Activated CD4-positive, alpha-beta memory T cell treated with anti-CD3 and anti-CD28 coated beads for 36 hours (primary cell): ENCODE data around the gene CATSPERD. TPM values are rescaled to one million over a fixed set of nuclear protein-coding genes. Genes with fewer than 3 reads are reported as not detected.

Source experiments
- CTCF ChIA-PET: fragments of 350-600 bp; sonication (Branson Sonifier 250); formaldehyde crosslinking; loops from one replicate; lab custom pipeline; 2021; ENCODE audit warnings: antibody characterized with exemption, inconsistent platforms; lab: Charles Lee
- POLR2A ChIA-PET: fragments of 350-600 bp; sonication (Branson Sonifier 250); formaldehyde crosslinking; loops from one replicate; lab custom pipeline; 2021; ENCODE audit warnings: antibody characterized with exemption; lab: Charles Lee
- DNase-seq: peaks from one replicate; pipeline ENCODE4 v3.0.0-alpha.2; 2020
- H3K27ac Mint-ChIP-seq: one replicate; pipeline ENCODE4 v1.8.0; 2021; ENCODE audit warnings: mixed read lengths
- H3K27me3 Mint-ChIP-seq: one replicate; pipeline ENCODE4 v1.8.0; 2021; ENCODE audit warnings: mixed read lengths
- H3K36me3 Mint-ChIP-seq: one replicate; pipeline ENCODE4 v1.8.0; 2021; ENCODE audit warnings: mixed read lengths
- H3K4me1 Mint-ChIP-seq: one replicate; pipeline ENCODE4 v1.8.0; 2021; ENCODE audit warnings: low read depth, mixed read lengths
- H3K4me3 Mint-ChIP-seq: one replicate; pipeline ENCODE4 v1.8.0; 2021; ENCODE audit warnings: mild to moderate bottlenecking, mixed read lengths
- H3K9me3 Mint-ChIP-seq: one replicate; pipeline ENCODE4 v1.8.0; 2021; ENCODE audit warnings: mixed read lengths
- intact Hi-C: fragments of 100-400 bp; cut with micrococcal nuclease; formaldehyde crosslinking; loops from one replicate; pipeline ENCODE4 v1.15.1; 2023
- total RNA-seq, 2 experiments: library from RNA; stranded (reverse); gene quantifications; one replicate each; pipeline ENCODE4 v1.2.3, GENCODE V29; 2021

Gene CATSPERD
- total RNA-seq, 2 experiments from 2014 or later: not detected

DNA sequence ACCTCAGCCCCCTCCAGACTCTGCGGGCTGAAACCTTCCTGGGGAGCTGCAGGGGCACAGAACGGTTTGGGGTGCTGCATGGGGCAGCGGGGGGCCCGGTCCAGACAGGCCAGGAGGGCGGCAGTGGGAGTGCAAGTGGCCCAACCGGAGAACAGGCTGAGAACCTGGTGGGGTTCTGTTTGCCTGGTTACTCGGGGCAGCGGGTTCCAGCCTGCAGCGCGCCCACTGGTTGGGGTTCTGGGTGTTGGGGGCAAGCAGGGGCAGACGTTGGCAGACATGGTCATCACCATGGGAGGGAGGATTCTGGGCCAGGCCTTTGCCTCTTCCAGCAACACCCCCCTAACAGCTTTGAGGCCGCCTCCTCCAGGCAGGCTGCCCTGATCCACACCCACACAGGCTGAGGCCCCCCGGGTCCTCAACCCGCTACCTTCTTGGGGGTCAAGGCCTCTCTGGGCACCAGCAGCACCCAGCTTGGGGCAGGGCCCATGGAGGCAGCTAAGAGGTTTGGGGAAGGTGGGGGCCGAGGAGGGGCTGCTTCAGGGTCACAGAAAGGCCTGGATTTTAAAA, 64.2 kb downstream of the CATSPERD start, which contains the start of gene PRR22:
PRR22 (minus strand) TSS at position 166 of the 567 bp plus-strand sequence; CDS start at position 80, 86 bp downstream.
- no peaks in the 10 kb centered on the region for H3K27me3 Mint-ChIP-seq
- intact Hi-C loops: no loop called here
- H3K9me3 Mint-ChIP-seq: no peaks in the 10 kb centered on the region
- CTCF ChIA-PET: no interaction called here
- POLR2A ChIA-PET: no interaction called here
- peaks cover 24% of the 10 kb centered on the region for H3K36me3 Mint-ChIP-seq
- DNase-seq: no peak
- H3K4me3 Mint-ChIP-seq: no peak within 1 kb of the TSS
- H3K27ac Mint-ChIP-seq: no peak within 1 kb of the TSS
- H3K4me1 Mint-ChIP-seq: no peaks in the 10 kb centered on the region

DNA sequence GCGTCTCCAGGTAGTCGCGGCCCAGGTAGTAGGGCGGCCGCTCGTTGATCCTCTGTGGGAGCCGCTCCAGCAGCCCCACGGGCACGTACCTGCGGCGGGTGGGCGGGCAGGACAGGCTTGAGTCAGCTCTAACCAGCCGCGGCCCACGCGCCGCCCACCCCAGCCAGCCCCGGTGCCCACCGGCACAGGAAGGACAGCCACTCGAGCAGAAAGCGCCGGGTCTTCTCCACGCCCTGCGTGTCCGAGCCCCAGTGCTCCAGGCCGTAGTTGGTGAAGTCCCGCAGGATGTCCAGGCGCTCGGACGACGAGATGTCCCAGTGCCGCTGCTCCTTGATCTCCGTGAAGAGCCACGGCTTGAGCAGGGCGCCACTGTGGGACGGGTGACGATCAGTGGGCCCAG, 65.0 kb downstream of the CATSPERD start:
- POLR2A ChIA-PET: no interaction called here
- no peak overlapping the region for H3K27ac Mint-ChIP-seq
- intact Hi-C loops: no loop called here
- H3K36me3 Mint-ChIP-seq: peaks cover 31% of the 10 kb centered on the region
- no peak for DNase-seq
- H3K4me3 Mint-ChIP-seq: no peak overlapping the region
- no peaks in the 10 kb centered on the region for H3K27me3 Mint-ChIP-seq
- H3K9me3 Mint-ChIP-seq: no peaks in the 10 kb centered on the region
- H3K4me1 Mint-ChIP-seq: peaks cover 5% of the 10 kb centered on the region
- CTCF ChIA-PET: no interaction called here

DNA sequence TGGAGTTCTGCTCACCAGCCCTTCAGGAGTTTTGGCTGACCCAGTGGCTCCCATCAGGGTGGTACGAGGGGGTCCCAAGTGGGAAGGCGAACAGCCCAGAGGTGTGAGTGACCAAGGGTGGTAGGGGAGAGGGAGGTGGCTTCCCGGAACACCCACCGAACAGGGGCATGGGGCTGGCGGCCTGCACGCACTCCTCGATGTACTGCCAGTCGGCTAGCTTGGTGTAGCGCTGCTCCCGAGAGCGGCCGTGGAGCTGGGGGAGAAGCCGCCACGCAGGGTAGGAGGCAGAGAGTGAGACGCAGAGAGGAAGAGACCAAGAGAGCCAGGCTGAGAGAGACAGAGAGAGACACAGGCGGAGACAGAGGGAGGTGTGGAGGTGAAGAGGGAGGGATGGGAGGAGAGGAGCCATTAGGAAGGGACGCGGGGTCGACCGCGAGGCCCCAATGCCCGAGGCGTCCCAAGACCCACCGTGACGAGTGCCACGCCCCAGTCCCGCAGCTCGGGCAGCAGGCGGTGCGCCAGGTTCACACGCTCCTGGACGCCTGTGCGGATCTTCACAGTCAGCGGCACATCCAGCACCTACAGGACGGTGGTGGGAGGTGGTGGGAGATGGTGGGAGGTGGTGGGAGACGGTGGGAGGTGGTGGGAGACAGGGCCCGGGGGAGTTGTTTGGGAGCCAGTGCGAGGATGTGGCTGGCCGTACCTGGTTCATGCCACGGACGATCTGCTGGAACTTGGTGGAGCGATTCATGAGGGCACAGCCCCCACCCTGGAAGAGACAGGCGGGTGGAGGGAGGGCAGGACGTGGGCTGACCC, 66.4 kb downstream of the CATSPERD start:
- peaks cover 35% of the 10 kb centered on the region for H3K36me3 Mint-ChIP-seq
- DNase-seq: no peak
- H3K27ac Mint-ChIP-seq: no peak overlapping the region
- intact Hi-C loops: no loop called here
- H3K4me1 Mint-ChIP-seq: peaks cover 9% of the 10 kb centered on the region
- ChIA-PET POLR2A (no interaction called here), CTCF (no interaction called here)
- no peaks in the 10 kb centered on the region for H3K27me3 Mint-ChIP-seq
- no peak overlapping the region for H3K4me3 Mint-ChIP-seq
- no peaks in the 10 kb centered on the region for H3K9me3 Mint-ChIP-seq

DNA sequence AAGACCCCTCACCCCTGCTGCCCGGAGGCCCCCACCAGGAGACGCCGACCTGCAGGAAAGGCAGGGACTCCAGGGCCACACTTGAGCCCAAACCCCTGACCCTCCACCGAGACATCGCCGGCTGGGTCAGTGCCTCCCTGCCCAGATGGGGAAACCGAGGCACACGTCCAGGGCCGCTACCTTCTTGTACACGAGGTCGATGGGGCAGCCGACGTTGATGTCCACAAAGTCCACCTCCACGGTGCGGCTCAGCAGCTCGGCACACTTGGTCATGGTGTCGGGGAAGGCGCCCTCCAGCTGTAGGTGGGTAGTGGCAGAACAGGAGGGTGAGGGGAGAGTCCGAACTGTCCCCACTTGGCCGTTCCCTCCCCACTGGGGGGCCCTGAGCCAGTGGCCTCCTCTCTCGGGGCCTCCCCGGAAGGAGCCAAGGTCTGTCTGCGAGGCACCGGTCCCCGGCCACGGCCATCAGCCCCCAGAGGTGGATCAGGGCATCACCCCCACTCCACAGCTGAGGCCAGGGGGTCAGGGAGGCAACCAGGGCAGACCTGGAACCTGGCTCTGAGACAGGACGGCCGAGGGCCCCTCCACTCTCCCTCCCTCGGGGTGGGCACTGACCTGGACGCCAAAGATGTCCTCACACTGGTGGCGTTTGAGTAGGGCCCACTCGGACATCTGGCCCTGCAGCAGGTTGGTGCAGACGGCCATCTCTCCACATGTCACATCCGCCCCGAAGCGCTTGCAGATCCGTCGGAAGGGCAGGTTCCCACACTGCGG, 67.2 kb downstream of the CATSPERD start:
- Mint-ChIP-seq H3K4me1 (peaks cover 9% of the 10 kb centered on the region), H3K27me3 (no peaks in the 10 kb centered on the region), H3K27ac (no peak overlapping the region), H3K4me3 (no peak overlapping the region), H3K36me3 (peaks cover 35% of the 10 kb centered on the region), H3K9me3 (no peaks in the 10 kb centered on the region)
- POLR2A ChIA-PET: no interaction called here
- DNase-seq: no peak
- intact Hi-C loops: no loop called here
- CTCF ChIA-PET: interaction anchor here (1.1 kb wide), 1 partner anchor 16 kb away, joined by 4 read pairs; no protein-coding TSS in a partner anchor

DNA sequence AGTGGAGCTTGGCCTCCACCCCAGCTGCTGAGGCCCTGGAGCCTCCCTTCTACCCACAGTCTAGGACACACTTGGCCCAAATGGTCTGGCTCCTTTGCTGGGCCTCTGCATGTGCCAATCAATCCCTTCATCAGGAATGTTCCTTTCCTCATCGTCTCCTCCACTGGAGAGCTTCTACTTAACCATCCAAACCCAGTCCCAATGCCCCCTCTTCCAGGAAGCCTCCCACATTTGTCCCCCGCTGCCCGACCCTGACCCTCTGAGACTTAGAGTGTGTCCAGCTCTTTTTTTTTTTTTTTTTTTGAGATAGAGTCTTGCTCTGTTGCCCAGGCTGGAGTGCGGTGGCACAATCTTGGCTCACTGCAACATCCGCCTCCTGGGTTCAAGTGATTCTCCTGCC, 68.0 kb downstream of the CATSPERD start:
- Mint-ChIP-seq H3K9me3 (no peaks in the 10 kb centered on the region), H3K27me3 (no peaks in the 10 kb centered on the region), H3K4me3 (no peak overlapping the region), H3K36me3 (peaks cover 35% of the 10 kb centered on the region), H3K4me1 (peaks cover 9% of the 10 kb centered on the region), H3K27ac (no peak overlapping the region)
- DNase-seq: no peak
- ChIA-PET CTCF (interaction anchor here (0.8 to 1.1 kb wide), 2 partner anchors 16 to 99 kb away, joined by 3 to 4 read pairs; partner anchors contain the start of gene RPL36), POLR2A (interaction anchor here (1.1 kb wide), 2 partner anchors 40 to 68 kb away, joined by 3 read pairs; partner anchors contain the start of genes CATSPERD and LONP1)
- intact Hi-C loops: no loop called here

DNA sequence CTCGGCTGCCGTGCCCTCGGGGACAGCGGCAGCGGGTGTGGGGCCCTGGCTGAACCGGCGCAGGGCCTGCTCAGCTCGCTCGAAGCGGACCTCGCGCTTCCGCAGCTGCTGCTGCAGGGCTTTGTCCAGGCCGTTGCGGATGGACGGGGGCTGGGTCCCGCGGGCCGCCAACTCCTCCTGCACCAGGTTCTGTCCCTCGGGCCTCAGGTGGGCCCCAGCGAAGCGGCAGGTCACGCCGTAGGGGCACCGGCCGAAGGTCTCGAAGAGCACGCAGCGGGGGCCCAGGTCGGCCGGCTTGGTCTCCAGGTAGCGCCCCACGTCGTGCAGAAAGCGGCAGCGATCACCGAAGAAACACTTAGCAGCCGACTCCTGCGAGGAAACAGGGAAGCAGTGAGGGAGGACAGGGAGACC, 68.9 kb downstream of the CATSPERD start:
- intact Hi-C loops: no loop called here
- peaks cover 12% of the 10 kb centered on the region for H3K4me1 Mint-ChIP-seq
- no peak overlapping the region for H3K27ac Mint-ChIP-seq
- no peaks in the 10 kb centered on the region for H3K27me3 Mint-ChIP-seq
- peaks cover 33% of the 10 kb centered on the region for H3K36me3 Mint-ChIP-seq
- H3K4me3 Mint-ChIP-seq: no peak overlapping the region
- no peaks in the 10 kb centered on the region for H3K9me3 Mint-ChIP-seq
- POLR2A ChIA-PET: interaction anchor here (1.1 to 2.6 kb wide), 5 partner anchors 14 to 70 kb away, joined by 3 to 12 read pairs (median 3); partner anchors contain the start of genes CATSPERD and LONP1
- DNase-seq: no peak
- CTCF ChIA-PET: interaction anchor here (7.6 kb wide), 1 partner anchor 14 kb away, joined by 84 read pairs; the partner anchor contains the start of gene NRTN

DNA sequence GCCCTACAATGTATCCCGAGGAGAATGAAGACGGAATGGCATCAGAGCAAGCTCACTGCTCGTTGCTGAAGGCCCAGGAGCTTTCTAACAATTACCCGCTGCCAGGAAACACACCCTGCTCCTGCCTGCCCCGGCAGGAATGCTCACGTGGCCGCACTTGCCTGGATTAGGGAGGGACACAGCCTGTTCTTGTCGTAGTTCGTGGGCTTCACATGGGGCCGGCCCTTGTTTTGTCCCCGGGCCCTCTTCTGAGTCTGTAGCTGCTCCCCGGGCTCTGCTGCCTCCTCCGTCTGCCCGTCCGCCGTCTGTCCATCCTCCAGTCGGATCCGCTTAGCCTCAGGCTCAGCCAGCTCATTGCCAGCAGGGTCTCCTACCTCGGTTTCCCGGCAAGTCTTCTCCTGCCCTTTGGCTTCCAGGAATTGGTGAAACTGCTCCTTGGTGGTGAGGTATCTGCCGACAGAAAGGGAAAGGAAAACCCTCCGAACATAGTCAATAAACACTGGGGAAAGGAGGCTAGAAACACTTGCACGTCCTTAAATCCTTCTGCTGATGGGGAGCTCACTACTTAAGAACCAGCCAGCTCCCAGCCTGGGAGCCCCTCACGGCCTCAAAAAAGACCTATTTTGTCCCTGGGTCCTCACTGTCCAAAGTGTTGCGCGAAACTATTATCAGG, 69.6 kb downstream of the CATSPERD start:
- Mint-ChIP-seq H3K27me3 (no peaks in the 10 kb centered on the region), H3K9me3 (no peaks in the 10 kb centered on the region), H3K4me1 (peaks cover 12% of the 10 kb centered on the region), H3K36me3 (peaks cover 33% of the 10 kb centered on the region), H3K27ac (peak overlapping the region; percentile 100), H3K4me3 (peak overlapping the region; percentile 100)
- POLR2A ChIA-PET: interaction anchor here (1.2 to 2.6 kb wide), 6 partner anchors 11 to 113 kb away, joined by 3 to 12 read pairs (median 4); partner anchors contain the start of gene NDUFA11
- DNase-seq: no peak
- CTCF ChIA-PET: interaction anchor here (0.5 to 7.6 kb wide), 3 partner anchors 14 to 327 kb away, joined by 4 to 84 read pairs (median 4); partner anchors contain the start of genes NRTN and VMAC
- intact Hi-C loops: loop anchor here (1.0 to 10.0 kb wide), 7 partner anchors 70 to 1275 kb away; partner anchors contain the start of genes CATSPERD, DPP9, LONP1 and MICOS13

DNA sequence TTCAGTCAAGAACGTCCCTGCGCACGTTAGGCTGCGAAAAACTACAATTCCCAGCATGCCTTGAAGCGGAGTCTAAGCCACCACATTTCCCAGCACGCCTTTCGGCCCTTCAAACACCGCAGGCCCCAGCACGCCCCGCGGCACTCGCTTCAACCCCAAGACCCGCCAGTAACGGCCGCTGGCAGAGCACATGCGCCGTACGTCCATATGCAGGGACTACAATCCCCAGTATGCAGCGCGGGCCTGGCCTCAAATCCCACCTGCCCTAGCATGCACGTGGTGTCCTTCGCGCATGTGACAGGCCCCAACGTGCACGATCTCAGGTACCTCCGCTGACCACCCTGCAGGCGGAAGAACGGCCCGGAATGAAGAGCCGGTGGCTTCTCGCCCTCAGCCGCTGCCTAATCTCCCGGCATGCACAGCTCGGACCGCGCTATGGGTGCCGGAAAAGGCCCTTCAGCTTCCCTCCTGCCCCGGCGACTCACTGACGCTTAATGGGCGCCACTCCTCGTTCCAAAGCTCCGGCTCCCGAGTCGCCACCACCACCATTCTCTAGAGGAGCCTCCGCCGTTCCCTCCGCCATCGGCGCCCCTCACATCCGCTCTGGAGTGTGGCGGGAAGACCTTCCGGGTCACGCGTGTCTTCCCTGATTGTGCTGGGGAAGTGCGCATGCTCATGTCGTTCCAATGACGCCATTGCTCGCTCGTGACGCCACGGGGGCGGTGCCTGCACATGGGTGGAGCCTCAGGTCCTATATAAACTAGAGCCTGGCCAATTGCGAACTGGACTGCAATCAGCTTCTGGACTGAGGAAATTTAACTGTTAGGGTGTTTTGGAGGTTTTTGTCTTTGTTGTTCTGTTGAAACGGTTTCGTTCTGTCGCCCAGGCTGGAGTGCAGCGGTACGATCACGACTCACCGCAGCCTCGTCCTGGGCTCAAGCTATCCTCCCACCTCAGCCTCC, 70.4 kb downstream of the CATSPERD start, which contains the start of gene DUS3L:
DUS3L (minus strand) TSS at position 605 of the 962 bp plus-strand sequence; CDS start at position 583, 22 bp downstream.
- intact Hi-C loops: loop anchor here (1.0 to 10.0 kb wide), 9 partner anchors 37 to 1274 kb away; partner anchors contain the start of genes CATSPERD, DPP9, LONP1 and MICOS13
- Mint-ChIP-seq H3K36me3 (peaks cover 31% of the 10 kb centered on the region), H3K4me1 (peaks cover 12% of the 10 kb centered on the region), H3K27me3 (no peaks in the 10 kb centered on the region), H3K27ac (peak within 1 kb of the TSS; percentile 100), H3K4me3 (peak within 1 kb of the TSS; percentile 100), H3K9me3 (no peaks in the 10 kb centered on the region)
- ChIA-PET POLR2A (interaction anchor here (0.8 to 2.6 kb wide), 7 partner anchors 10 to 160 kb away, joined by 3 to 12 read pairs (median 4); partner anchors contain the start of gene NDUFA11), CTCF (interaction anchor here (0.5 to 7.6 kb wide), 5 partner anchors 13 to 327 kb away, joined by 3 to 84 read pairs (median 4); partner anchors contain the start of genes NRTN and VMAC)
- peak; percentile 98 for DNase-seq

DNA sequence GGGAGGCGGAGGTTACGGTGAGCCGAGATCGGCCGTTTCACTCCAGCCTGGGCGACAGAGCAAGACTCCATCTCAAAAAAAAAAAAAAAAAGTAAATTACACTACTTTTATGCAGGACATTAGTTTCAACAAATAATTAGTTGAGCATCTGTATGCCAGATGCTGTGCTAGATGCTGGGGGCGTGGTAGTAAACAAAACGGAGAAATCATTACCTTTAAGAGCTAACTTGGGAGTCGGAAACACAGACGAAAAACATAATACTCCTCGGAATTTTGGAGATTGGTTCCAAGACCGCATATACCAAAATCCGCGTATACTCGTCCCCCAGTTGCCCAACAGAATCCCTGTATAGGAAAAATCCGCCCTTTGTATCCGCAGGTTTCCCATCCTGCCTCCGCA, 71.8 kb downstream of the CATSPERD start:
- ChIA-PET CTCF (interaction anchor here (7.6 kb wide), 1 partner anchor 11 kb away, joined by 84 read pairs; the partner anchor contains the start of gene NRTN), POLR2A (interaction anchor here (2.6 kb wide), 1 partner anchor 11 kb away, joined by 12 read pairs; no protein-coding TSS in a partner anchor)
- H3K36me3 Mint-ChIP-seq: peaks cover 19% of the 10 kb centered on the region
- DNase-seq: no peak
- peaks cover 12% of the 10 kb centered on the region for H3K4me1 Mint-ChIP-seq
- no peaks in the 10 kb centered on the region for H3K27me3 Mint-ChIP-seq
- H3K27ac Mint-ChIP-seq: no peak overlapping the region
- no peak overlapping the region for H3K4me3 Mint-ChIP-seq
- intact Hi-C loops: loop anchor here (5.0 to 10.0 kb wide), 2 partner anchors 1070 to 1273 kb away; partner anchors contain the start of genes DPP9 and ZNF557
- H3K9me3 Mint-ChIP-seq: no peaks in the 10 kb centered on the region

DNA sequence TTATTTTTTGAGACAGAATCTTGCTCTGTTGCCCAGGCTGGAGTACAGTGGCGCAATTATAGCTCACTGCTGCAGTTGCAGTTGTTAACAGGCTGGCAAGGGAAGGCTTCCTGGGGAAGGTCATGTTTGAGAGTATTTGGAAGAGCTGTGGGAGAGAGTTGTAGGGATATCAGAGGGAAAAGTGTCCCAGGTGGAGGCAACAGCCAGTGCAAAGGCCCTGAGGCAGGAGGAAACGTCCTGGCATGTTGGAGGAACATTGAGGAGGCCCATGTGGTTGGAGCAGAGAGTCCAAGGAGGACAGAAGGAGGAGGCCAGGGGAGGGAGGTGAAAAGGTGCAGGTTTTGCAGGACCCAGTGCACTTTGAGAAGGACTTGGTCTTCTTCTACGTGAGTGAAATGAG, 72.8 kb downstream of the CATSPERD start:
- CTCF ChIA-PET: interaction anchor here (1.5 to 7.6 kb wide), 4 partner anchors 10 to 106 kb away, joined by 3 to 84 read pairs (median 8); partner anchors contain the start of genes NRTN and RPL36
- no peak overlapping the region for H3K4me3 Mint-ChIP-seq
- POLR2A ChIA-PET: no interaction called here
- DNase-seq: no peak
- H3K4me1 Mint-ChIP-seq: peaks cover 12% of the 10 kb centered on the region
- intact Hi-C loops: loop anchor here (5.0 to 10.0 kb wide), 2 partner anchors 1071 to 1272 kb away; partner anchors contain the start of genes DPP9 and ZNF557
- no peak overlapping the region for H3K27ac Mint-ChIP-seq
- peaks cover 17% of the 10 kb centered on the region for H3K36me3 Mint-ChIP-seq
- H3K27me3 Mint-ChIP-seq: no peaks in the 10 kb centered on the region
- H3K9me3 Mint-ChIP-seq: no peaks in the 10 kb centered on the region
